Right kidney (tissue), 9 donors: ENCODE measurements around the gene CD36.

Experiments used
- DNase-seq: peaks from one replicate; pipeline ENCODE4 v3.0.0-alpha.2; 2016
- long read RNA-seq, 8 donors: transcript quantifications; one replicate each; lab custom pipeline, GENCODE V29; 2026

The CD36 gene
- long read RNA-seq, donor 1, partial matches to known transcripts, result 0 of 4 reads
- long read RNA-seq, donor 1, other reads (novel, unspliced or antisense), result 0 of 4 reads
- long read RNA-seq, donor 2, partial matches to known transcripts, result 0 of 5 reads
- long read RNA-seq, donor 2, other reads (novel, unspliced or antisense), result 0 of 5 reads
- long read RNA-seq, donor 3, partial matches to known transcripts, result 0 of 4 reads
- long read RNA-seq, donor 3, other reads (novel, unspliced or antisense), result 0 of 4 reads
- long read RNA-seq, donor 4, partial matches to known transcripts, result 5 of 6 reads
- long read RNA-seq, donor 4, other reads (novel, unspliced or antisense), result 0 of 6 reads
- long read RNA-seq, donor 5, partial matches to known transcripts, result 0 of 3 reads
- long read RNA-seq, donor 5, other reads (novel, unspliced or antisense), result 0 of 3 reads
- long read RNA-seq, donor 6, partial matches to known transcripts, result 0 of 2 reads
- long read RNA-seq, donor 6, other reads (novel, unspliced or antisense), result 0 of 2 reads
- long read RNA-seq, donor 7, transcript CD36-202 (14 exons, 1,942 nt), result major isoform, 5 of 7 reads
- long read RNA-seq, donor 7, partial matches to known transcripts, result 0 of 7 reads
- long read RNA-seq, donor 7, other reads (novel, unspliced or antisense), result 0 of 7 reads
- long read RNA-seq, donor 8, partial matches to known transcripts, result 0 of 3 reads
- long read RNA-seq, donor 8, other reads (novel, unspliced or antisense), result 0 of 3 reads

GRCh38 chr7:80637911-80638765 is at the start of gene CD36:
TSS of gene CD36 (plus strand) at chr7:80638642. CDS start at chr7:80646741, 8,099 bp downstream.
- no peak for DNase-seq

- no peak for DNase-seq
Observed at GRCh38 chr7:80589631-80590030, 48.8 kb upstream of the CD36 start.

- no peak for DNase-seq
Observed at GRCh38 chr7:80591654-80592053, 46.8 kb upstream of the CD36 start.

- no peak for DNase-seq
Observed at GRCh38 chr7:80593869-80594586, 44.4 kb upstream of the CD36 start.

- DNase-seq, result no peak
Observed at GRCh38 chr7:80596933-80597517, 41.4 kb upstream of the CD36 start.

- DNase-seq, result no peak
Observed at GRCh38 chr7:80597875-80598274, 40.6 kb upstream of the CD36 start.

- no peak for DNase-seq
Observed at GRCh38 chr7:80600046-80600445, 38.4 kb upstream of the CD36 start.

GRCh38 chr7:80601999-80602398 is 36.4 kb upstream of the CD36 start:
- no peak for DNase-seq

GRCh38 chr7:80603940-80604339 is 34.5 kb upstream of the CD36 start:
- DNase-seq, result no peak

- DNase-seq, result no peak
Observed at GRCh38 chr7:80604436-80604835, 34.0 kb upstream of the CD36 start.

GRCh38 chr7:80607136-80607535 is 31.3 kb upstream of the CD36 start:
- DNase-seq, result no peak

GRCh38 chr7:80608336-80608735 is 30.1 kb upstream of the CD36 start:
- no peak for DNase-seq

GRCh38 chr7:80609751-80610150 is 28.7 kb upstream of the CD36 start:
- no peak for DNase-seq

- DNase-seq, result no peak
Observed at GRCh38 chr7:80611353-80611752, 27.1 kb upstream of the CD36 start.

GRCh38 chr7:80611779-80612178 is 26.7 kb upstream of the CD36 start:
- no peak for DNase-seq

- DNase-seq, result no peak
Observed at GRCh38 chr7:80612880-80613279, 25.6 kb upstream of the CD36 start.

GRCh38 chr7:80613519-80613918 is 24.9 kb upstream of the CD36 start:
- no peak for DNase-seq

- no peak for DNase-seq
Observed at GRCh38 chr7:80614851-80615271, 23.6 kb upstream of the CD36 start.

GRCh38 chr7:80618096-80618495 is 20.3 kb upstream of the CD36 start:
- DNase-seq, result no peak

- no peak for DNase-seq
Observed at GRCh38 chr7:80619741-80620140, 18.7 kb upstream of the CD36 start.

GRCh38 chr7:80622541-80622940 is 15.9 kb upstream of the CD36 start:
- DNase-seq, result no peak
